Ishikawa (cell line): ENCODE data around the gene ADAD1.

Source experiments
- CEBPB ChIP-seq: IDR thresholded peaks from 2 replicates; pipeline ENCODE4 v1.6.1; 2012
- CREB1 ChIP-seq: IDR thresholded peaks from 2 replicates; pipeline ENCODE4 v1.6.1; 2012; ENCODE audit warnings: low read depth
- EGR1 ChIP-seq: IDR thresholded peaks from 2 replicates; pipeline ENCODE4 v1.6.1; 2012
- EP300 ChIP-seq: IDR thresholded peaks from 2 replicates; pipeline ENCODE4 v1.6.1; 2012; ENCODE audit warnings: borderline replicate concordance
- FOXM1 ChIP-seq: IDR thresholded peaks from 2 replicates; pipeline ENCODE4 v1.6.1; 2012; ENCODE audit warnings: low read depth, borderline replicate concordance
- MAX ChIP-seq: IDR thresholded peaks from 2 replicates; pipeline ENCODE4 v1.6.1; 2012
- NFIC ChIP-seq: IDR thresholded peaks from 2 replicates; pipeline ENCODE4 v1.6.1; 2012
- RAD21 ChIP-seq: IDR thresholded peaks from 2 replicates; pipeline ENCODE4 v1.6.1; 2012; ENCODE audit warnings: low read depth
- REST ChIP-seq: IDR thresholded peaks from 2 replicates; pipeline ENCODE4 v1.6.1; 2012; ENCODE audit warnings: low read depth, mild to moderate bottlenecking
- TAF1 ChIP-seq: IDR thresholded peaks from 2 replicates; pipeline ENCODE4 v1.6.1; 2012; ENCODE audit warnings: low read depth, mild to moderate bottlenecking
- TCF12 ChIP-seq: IDR thresholded peaks from 2 replicates; pipeline ENCODE4 v1.6.1; 2012; ENCODE audit warnings: low read depth
- TEAD4 ChIP-seq: IDR thresholded peaks from 2 replicates; pipeline ENCODE4 v1.6.1; 2012
- USF1 ChIP-seq: IDR thresholded peaks from 2 replicates; pipeline ENCODE4 v1.6.1; 2012
- YY1 ChIP-seq: IDR thresholded peaks from 2 replicates; pipeline ENCODE4 v1.6.1; 2012; ENCODE audit warnings: low read depth
- ZBTB7A ChIP-seq: IDR thresholded peaks from 2 replicates; pipeline ENCODE4 v1.6.1; 2012; ENCODE audit warnings: low read depth

ADAD1 gene

GRCh38 chr4:122377352-122377751 lies 1.5 kb upstream of the ADAD1 start:
- TF ChIP-seq TAF1, result no peak
- no peak for TF ChIP-seq EGR1
- TF ChIP-seq REST, result no peak
- TF ChIP-seq ZBTB7A, result no peak
- no peak for TF ChIP-seq FOXM1

GRCh38 chr4:122379239-122379638 lies 428 bp downstream of the ADAD1 start:
- TF ChIP-seq RAD21 (no peak), EP300 (no peak), ZBTB7A (no peak), TEAD4 (no peak), FOXM1 (no peak), NFIC (no peak), EGR1 (no peak), CEBPB (no peak), REST (no peak), USF1 (no peak), TCF12 (no peak), YY1 (no peak), TAF1 (no peak), CREB1 (no peak), MAX (no peak)

- TF ChIP-seq USF1 (no peak), EGR1 (no peak), RAD21 (no peak), CEBPB (no peak), MAX (no peak), YY1 (no peak)
Observed at GRCh38 chr4:122383341-122383740, 4.5 kb downstream of the ADAD1 start.

GRCh38 chr4:122384245-122384644 lies 5.4 kb downstream of the ADAD1 start:
- TF ChIP-seq TCF12, result no peak
- no peak for TF ChIP-seq NFIC
- TF ChIP-seq MAX, result no peak
- TF ChIP-seq USF1, result no peak
- no peak for TF ChIP-seq RAD21
- TF ChIP-seq ZBTB7A, result no peak
- no peak for TF ChIP-seq TAF1
- no peak for TF ChIP-seq EP300
- no peak for TF ChIP-seq YY1
- no peak for TF ChIP-seq CEBPB
- TF ChIP-seq TEAD4, result no peak
- no peak for TF ChIP-seq REST
- no peak for TF ChIP-seq CREB1
- TF ChIP-seq FOXM1, result no peak
- TF ChIP-seq EGR1, result no peak

- no peak for TF ChIP-seq USF1
- TF ChIP-seq NFIC, result no peak
- TF ChIP-seq MAX, result no peak
- TF ChIP-seq TEAD4, result no peak
- TF ChIP-seq TAF1, result no peak
Observed at GRCh38 chr4:122393276-122393675, 14.5 kb downstream of the ADAD1 start.
